ENCODE data around the gene INSRR.

INSRR gene

GRCh38 chr1:156803086-156803851, 55.6 kb downstream of the INSRR start:
- no peak for DNase-seq

- DNase-seq = no peak
Measured at GRCh38 chr1:156802421-156802935, 56.4 kb downstream of the INSRR start.

- no peak for DNase-seq
Measured at GRCh38 chr1:156801409-156802121, 57.4 kb downstream of the INSRR start.

- DNase-seq = peak; percentile 63 to 90
Measured at GRCh38 chr1:156797212-156797871, 61.6 kb downstream of the INSRR start.

- DNase-seq = peak; percentile 50 to 82
Measured at GRCh38 chr1:156796340-156797097, 62.4 kb downstream of the INSRR start.

- peak in 1 of 2 experiments; percentile 34 for DNase-seq
Measured at GRCh38 chr1:156795787-156796186, 63.1 kb downstream of the INSRR start.

GRCh38 chr1:156795374-156795733, 63.6 kb downstream of the INSRR start:
- no peak for DNase-seq

DNA sequence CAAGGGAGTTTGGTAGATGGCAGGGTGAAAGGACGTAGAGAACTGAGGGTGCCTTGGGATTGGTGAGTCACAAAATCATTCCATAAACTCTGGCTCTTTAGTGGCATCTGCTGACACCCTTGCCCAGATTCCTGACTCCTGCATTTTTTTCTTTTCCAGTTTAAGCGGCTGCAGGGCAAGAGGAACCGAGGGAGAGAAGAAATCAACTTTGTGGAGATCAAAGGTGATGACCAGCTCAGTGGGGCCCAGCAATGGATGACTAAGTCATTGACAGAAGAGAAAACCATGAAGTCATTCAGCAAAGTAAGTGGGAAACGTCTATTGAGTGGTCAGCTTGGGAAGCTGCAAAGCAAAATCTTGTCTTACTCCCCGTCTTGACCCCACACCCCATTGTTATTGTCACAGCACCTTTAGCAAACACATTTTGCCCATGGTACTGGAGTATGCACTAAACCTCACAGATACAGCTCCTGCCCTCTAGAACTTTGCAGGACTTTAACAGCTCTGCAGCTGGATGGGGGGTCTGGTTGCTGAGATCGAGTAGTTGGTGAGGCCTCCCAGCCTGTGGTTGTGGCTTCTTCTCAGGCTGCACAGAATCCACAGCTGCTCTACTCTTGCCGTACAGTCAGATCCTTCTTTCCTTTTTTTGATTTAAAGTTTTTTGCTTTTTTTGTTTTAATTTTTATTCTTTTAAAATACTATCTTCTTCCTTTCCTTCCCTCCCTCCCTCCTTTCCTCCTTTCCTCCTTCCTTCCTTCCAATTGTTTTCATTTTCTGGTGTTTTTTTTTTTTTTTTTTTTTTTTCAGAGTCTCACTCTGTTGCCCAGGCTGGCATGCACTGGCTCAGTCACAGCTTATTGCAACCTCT, 64.2 kb downstream of the INSRR start:
- no peak for DNase-seq
